ENCODE measurements around the gene MTMR3. TPM values are rescaled to one million over a fixed set of nuclear protein-coding genes. Genes with fewer than 3 reads are reported as not detected.
"Not testable (repeated sequence)": the region's sequence is repeated elsewhere in the genome, so short reads cannot be mapped to it uniquely, and the experiment has no call there.

Gene MTMR3
- total RNA-seq, 2 experiments from 2014 or later: 16.3 to 16.9 TPM

DNA sequence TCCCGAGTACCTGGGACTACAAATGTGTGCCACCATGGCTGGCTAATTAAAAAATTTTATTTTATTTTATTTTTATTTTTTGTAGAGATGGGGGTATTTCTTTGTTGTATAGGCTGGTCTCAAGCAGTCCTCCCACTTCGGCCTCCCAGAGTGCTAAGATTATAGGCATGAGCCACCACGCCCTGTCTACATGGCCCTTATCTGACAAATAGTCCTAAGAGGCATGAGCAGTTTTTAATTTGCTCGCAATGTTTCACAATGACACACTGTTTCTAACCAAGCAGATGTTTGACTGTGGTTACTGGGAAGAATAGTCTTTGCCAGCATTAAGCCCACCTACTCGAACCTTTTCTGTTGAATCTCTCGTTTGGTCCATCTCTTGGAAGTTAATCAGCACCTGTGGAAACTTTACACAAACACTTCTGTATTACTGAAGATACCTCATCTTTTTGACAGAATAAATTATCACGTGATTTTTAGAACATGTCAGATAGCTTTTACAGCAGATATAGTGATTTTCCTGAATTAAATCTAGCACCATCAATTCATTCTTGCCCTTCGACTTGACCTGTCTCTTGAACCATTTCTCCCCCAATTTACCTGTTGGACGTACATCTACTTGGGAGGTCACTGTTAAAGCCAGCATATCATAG, 71.4 kb downstream of the MTMR3 start:
- H3K4me1 Mint-ChIP-seq: peaks cover 25% of the 10 kb centered on the region
- H3K4me3 Mint-ChIP-seq: no peak overlapping the region
- no peak for DNase-seq
- H3K36me3 Mint-ChIP-seq: no peaks in the 10 kb centered on the region
- no peaks in the 10 kb centered on the region for H3K9me3 Mint-ChIP-seq
- H3K27ac Mint-ChIP-seq: no peak overlapping the region
- H3K27me3 Mint-ChIP-seq: no peaks in the 10 kb centered on the region

DNA sequence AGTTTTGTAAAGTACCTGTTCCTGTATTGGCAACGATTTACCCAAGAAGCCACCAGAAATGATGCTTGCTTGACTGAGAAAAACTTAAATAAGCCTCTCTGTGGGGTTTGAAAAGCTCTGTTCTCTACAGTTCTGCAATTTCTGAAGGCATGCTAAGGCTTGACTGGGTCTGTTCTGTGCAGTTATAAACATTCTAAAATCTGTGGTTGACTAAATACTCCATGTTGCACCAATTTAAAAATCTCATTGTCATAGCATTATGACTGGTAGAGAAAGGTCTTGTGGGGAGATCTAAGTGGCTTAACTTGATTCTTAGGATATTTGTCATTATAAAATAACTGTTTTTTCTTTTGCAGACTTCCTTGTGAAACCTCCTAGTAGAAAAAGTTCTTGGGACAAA, 73.7 kb downstream of the MTMR3 start:
- H3K4me1 Mint-ChIP-seq: peaks cover 16% of the 10 kb centered on the region
- H3K4me3 Mint-ChIP-seq: no peak overlapping the region
- no peaks in the 10 kb centered on the region for H3K9me3 Mint-ChIP-seq

DNA sequence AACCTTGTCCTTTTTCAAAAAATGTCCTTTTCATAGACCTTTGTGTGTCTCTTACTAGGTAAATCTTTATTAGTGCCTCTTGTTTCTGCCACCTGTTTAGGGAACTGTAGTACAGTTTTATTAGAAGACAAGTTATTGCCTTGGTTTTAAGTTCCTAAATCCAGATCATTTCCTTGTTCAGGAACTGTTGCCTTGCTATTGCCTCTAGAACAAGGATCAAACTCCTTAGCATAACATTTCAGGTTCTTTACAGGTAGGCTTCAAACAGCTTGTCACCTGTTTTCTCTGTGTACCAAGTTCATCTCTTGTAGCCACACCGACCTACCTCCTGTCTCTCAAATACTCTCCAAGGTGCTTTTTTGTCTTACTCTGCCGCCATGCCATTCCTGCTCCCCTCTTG, 75.2 kb downstream of the MTMR3 start:
- Mint-ChIP-seq H3K4me3 (no peak overlapping the region), H3K27ac (no peak overlapping the region), H3K4me1 (peaks cover 5% of the 10 kb centered on the region), H3K27me3 (no peaks in the 10 kb centered on the region), H3K9me3 (no peaks in the 10 kb centered on the region), H3K36me3 (no peaks in the 10 kb centered on the region)
- no peak for DNase-seq

More for the DNA sequence above, 73.7 kb downstream of the MTMR3 start:
- Mint-ChIP-seq H3K27me3 (no peaks in the 10 kb centered on the region), H3K27ac (no peak overlapping the region), H3K36me3 (no peaks in the 10 kb centered on the region)
- DNase-seq: no peak

DNA sequence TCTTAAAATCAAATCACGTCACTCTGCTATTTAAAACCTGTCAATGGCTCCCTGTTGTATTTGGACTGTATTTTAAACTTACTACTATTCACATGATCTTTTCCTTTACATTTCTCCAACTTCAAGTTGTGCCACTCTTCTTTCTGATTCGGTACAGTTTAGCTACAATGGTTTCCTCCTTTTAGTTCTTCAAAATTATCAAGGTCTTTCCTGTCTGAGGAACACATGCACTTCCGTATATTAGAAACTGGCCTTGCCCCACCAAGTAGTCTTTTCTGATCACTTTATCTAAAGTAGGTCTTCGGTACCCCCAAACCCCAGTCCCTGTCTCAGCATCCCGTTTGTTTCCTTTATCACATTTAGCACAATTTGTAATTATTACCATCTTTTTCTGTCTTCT, 81.8 kb downstream of the MTMR3 start:
- H3K4me3 Mint-ChIP-seq: no peak overlapping the region
- H3K36me3 Mint-ChIP-seq: peaks cover 3% of the 10 kb centered on the region
- H3K27ac Mint-ChIP-seq: no peak overlapping the region
- H3K4me1 Mint-ChIP-seq: peaks cover 8% of the 10 kb centered on the region
- no peaks in the 10 kb centered on the region for H3K9me3 Mint-ChIP-seq
- no peaks in the 10 kb centered on the region for H3K27me3 Mint-ChIP-seq
- no peak for DNase-seq

DNA sequence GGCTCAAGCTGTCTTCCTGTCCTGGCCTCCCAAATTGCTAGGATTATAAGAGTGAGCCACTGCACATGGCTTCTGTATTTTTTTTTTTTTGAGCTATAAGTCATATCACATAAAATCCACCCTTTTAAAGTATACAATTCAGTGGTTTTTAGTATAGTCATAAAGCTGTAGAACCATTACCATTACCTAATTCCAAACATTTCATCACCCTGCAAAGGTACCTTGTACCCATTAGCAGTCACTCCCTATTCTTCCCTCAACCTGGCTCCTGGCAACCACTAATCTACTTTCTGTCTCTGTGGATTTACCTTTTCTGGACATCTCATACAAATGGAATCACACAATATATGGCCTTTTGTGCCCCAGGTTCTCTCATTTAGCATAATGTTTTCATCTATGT, 84.5 kb downstream of the MTMR3 start:
- Mint-ChIP-seq H3K36me3 (peaks cover 3% of the 10 kb centered on the region), H3K9me3 (no peaks in the 10 kb centered on the region), H3K4me3 (no peak overlapping the region), H3K4me1 (peaks cover 4% of the 10 kb centered on the region), H3K27me3 (no peaks in the 10 kb centered on the region), H3K27ac (no peak overlapping the region)
- no peak for DNase-seq

DNA sequence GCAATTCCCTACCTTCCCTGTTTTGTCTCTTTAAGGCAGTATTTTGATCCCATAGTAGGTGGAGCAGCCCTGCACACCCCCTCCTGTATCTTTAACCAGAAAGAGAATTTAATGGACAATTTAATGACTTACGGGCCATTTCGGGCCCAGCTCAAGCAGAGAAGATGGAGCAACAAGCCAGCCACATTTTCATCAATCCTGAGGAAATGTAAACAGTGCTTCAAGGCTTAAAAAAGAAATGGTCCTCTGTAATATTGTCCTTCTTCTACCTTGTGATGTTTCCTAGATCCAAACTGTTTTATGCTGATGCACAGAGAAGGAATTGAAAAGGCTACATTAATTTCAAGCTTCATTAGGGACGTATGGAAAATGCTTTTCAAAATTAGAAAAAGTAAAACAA, 88.6 kb downstream of the MTMR3 start:
- H3K9me3 Mint-ChIP-seq: no peaks in the 10 kb centered on the region
- H3K27ac Mint-ChIP-seq: no peak overlapping the region
- no peaks in the 10 kb centered on the region for H3K27me3 Mint-ChIP-seq
- H3K4me3 Mint-ChIP-seq: no peak overlapping the region
- no peaks in the 10 kb centered on the region for H3K4me1 Mint-ChIP-seq
- DNase-seq: no peak
- H3K36me3 Mint-ChIP-seq: no peaks in the 10 kb centered on the region

DNA sequence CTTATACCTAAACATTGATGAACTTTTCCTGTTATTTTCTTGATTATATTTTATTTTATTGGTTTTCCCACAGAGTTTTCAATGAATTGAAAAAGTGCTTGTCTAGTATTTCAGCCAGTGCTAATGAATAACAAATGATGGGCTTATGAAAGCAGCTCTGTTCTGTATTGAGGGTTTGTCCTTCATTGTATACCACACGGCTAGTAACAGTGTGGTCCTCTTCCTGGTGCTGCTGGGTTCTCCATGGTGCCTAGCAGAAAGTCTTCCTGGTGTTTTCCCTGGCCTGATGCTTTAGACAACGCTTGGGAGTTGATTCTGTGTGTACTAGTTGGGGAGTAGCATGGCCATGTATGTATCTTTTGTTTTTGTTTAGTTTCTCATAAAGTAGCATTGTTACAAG, 89.1 kb downstream of the MTMR3 start:
- Mint-ChIP-seq H3K27ac (no peak overlapping the region), H3K36me3 (no peaks in the 10 kb centered on the region), H3K4me3 (no peak overlapping the region), H3K4me1 (no peaks in the 10 kb centered on the region), H3K9me3 (no peaks in the 10 kb centered on the region), H3K27me3 (no peaks in the 10 kb centered on the region)
- no peak for DNase-seq

DNA sequence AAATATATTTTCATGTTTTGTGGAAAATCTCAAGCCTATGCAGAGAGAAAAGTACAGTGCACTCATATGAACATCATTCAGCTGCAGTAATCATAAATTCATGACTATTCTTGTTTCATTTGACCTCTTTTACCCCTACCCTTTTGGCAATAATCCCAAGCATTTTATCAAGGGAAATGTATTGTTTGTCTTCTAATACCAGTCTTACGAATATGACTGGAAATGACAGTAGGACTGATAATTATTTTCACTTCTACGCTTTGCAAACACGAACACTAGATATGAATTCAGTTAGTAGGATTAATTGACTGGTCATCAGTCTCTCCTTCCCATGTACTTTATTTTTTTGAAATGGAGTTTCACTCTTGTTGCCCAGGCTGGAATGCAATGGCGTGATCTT, 90.3 kb downstream of the MTMR3 start:
- no peak for DNase-seq
- Mint-ChIP-seq H3K27ac (no peak overlapping the region), H3K9me3 (no peaks in the 10 kb centered on the region), H3K36me3 (no peaks in the 10 kb centered on the region), H3K27me3 (no peaks in the 10 kb centered on the region), H3K4me3 (no peak overlapping the region), H3K4me1 (no peaks in the 10 kb centered on the region)

DNA sequence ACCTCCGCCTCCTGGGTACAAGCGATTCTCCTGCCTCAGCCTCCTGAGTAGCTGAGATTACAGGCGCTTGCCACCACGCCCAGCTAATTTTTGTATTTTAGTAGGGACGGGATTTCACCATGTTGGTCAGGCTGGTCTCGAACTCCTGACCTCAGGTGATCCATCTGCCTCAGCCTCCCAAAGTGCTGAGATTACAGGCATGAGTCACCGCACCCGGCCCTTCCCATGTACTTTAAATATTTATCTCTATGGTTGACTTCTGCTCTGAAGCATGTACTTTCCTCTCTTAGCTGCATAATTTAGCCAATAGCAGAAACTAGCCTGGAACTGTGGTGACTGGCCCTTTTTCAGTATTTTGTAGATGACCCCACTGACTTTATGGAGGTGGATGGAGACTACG, 90.7 kb downstream of the MTMR3 start:
- H3K27me3 Mint-ChIP-seq, H3K36me3 Mint-ChIP-seq, H3K27ac Mint-ChIP-seq, DNase-seq, H3K9me3 Mint-ChIP-seq, H3K4me1 Mint-ChIP-seq, H3K4me3 Mint-ChIP-seq: not testable (repeated sequence)

DNA sequence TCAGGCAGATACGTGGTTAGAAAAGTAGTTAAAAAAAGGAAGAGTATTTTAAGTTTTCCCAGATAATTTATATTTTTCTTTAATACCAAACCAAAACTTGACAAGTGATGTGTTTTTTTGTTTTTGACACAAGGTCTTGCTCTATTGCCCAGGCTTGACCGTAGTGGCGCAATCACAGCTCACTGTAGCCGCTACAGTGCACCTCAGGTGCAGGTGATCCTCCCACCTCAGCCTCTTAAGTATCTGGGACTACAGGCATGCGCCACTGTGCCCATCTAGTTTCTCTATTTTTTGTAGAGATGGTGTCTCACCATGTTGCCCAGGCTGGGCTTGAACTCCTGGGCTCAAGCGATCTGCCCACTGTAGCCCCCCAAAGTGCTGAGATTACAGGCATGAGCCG, 92.5 kb downstream of the MTMR3 start:
- peaks cover 5% of the 10 kb centered on the region for H3K36me3 Mint-ChIP-seq

DNA sequence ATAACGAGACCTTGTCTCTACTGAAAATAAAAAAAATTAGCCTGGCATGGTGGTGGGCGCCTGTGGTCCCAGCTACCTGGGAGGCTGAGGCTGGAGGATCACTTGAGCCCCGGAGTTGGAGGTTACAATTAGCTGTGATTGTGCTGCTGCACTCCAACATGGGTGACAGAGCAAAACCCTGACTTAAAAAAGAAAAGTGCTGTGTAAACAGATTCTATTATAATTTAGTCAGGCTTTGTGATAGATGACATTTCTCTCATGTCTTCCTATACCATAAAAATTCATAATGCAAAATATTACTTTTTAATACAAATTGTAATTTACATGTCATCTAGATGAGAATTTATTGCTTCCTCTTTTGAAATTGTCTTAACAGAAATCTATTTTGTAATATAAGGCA, 94.1 kb downstream of the MTMR3 start:
- Mint-ChIP-seq H3K4me3 (no peak overlapping the region), H3K27me3 (no peaks in the 10 kb centered on the region), H3K9me3 (no peaks in the 10 kb centered on the region), H3K27ac (no peak overlapping the region), H3K4me1 (no peaks in the 10 kb centered on the region), H3K36me3 (peaks cover 5% of the 10 kb centered on the region)
- DNase-seq: no peak

More for the DNA sequence above, 92.5 kb downstream of the MTMR3 start:
- Mint-ChIP-seq H3K27me3 (no peaks in the 10 kb centered on the region), H3K4me1 (no peaks in the 10 kb centered on the region), H3K4me3 (no peak overlapping the region), H3K27ac (no peak overlapping the region), H3K9me3 (no peaks in the 10 kb centered on the region)
- no peak for DNase-seq

DNA sequence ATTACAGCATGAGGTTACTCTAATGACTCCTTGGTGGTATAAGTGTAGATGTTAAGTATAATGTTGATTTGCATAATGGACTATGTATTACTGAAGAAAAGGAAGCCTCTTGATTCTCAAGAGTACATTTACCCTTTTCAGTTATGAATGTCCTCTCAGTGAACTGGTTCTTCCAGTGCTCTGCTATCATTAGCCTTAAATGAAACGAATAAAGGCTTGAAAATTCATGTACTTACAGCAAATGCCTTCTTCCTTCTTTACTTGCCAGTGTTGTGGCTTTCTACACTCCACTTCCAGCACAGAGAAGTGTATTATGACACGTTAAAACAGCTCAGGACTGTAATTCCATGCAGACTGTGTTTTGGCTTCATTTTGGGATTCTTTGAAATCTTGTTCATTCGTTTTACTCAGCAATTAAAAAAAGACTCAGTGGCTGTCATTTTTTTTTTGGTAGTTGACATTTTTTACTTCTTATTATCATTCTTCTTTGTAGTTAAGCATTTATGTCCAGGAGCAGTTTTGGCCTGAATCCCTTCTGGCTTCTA, 96.9 kb downstream of the MTMR3 start:
- H3K4me3 Mint-ChIP-seq: no peak overlapping the region
- no peaks in the 10 kb centered on the region for H3K4me1 Mint-ChIP-seq
- peaks cover 7% of the 10 kb centered on the region for H3K36me3 Mint-ChIP-seq
- H3K27ac Mint-ChIP-seq: no peak overlapping the region
- no peaks in the 10 kb centered on the region for H3K9me3 Mint-ChIP-seq
- no peak for DNase-seq
- no peaks in the 10 kb centered on the region for H3K27me3 Mint-ChIP-seq

DNA sequence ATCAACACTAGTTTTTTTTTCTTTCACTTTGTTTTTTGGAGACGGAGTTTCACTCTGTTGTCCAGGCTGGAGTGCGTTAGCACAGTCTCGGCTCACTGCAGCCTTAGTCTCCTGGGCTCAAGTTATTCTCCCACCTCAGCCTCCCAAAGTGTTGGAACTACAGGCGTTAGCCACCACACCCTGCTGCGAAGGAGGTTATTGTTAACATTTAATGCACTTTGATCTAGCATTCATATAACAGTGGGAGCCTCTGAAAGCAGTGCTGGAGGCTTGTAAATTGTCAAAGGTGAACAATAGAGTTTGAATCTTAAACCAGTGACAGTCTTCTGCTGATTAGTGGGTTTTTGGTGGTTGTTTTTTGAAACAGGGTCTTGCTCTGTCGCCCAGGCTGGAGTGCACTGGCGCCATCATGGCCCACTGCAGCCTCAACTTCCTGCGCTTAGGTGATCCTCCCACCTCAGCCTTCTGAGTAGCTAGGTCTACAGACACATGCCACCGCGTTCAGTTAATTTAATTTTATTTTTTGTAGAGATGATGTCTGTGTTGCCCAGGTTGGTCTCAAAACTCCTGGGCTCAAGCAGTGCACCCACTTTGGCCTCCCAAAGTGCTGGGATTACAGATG, 100.4 kb downstream of the MTMR3 start:
- Mint-ChIP-seq H3K9me3 (no peaks in the 10 kb centered on the region), H3K27me3 (no peaks in the 10 kb centered on the region), H3K27ac (no peak overlapping the region), H3K4me1 (no peaks in the 10 kb centered on the region), H3K4me3 (no peak overlapping the region), H3K36me3 (peaks cover 7% of the 10 kb centered on the region)
- no peak for DNase-seq

DNA sequence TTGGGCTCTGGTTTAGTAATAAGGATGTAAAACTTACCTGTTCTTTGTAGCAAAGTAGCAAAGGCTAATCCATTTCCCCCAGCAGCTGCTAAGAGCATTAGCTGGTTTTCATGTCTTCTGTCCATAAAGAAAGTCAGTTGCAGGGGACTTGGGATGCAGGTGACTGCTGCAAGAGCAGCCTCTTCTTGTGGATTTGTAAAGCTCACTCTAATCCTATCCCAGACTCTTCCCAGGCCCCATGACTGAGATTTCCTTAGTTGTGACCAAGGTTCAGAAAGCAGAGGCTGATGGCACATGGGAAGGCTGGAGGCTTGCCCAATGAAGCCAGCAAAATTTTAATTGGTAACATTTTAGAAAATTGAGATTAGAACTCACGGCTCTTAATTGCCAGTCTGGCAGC, 102.9 kb downstream of the MTMR3 start:
- no peak for DNase-seq
- Mint-ChIP-seq H3K4me1 (no peaks in the 10 kb centered on the region), H3K36me3 (peaks cover 3% of the 10 kb centered on the region), H3K27ac (no peak overlapping the region), H3K4me3 (no peak overlapping the region), H3K9me3 (no peaks in the 10 kb centered on the region), H3K27me3 (no peaks in the 10 kb centered on the region)

DNA sequence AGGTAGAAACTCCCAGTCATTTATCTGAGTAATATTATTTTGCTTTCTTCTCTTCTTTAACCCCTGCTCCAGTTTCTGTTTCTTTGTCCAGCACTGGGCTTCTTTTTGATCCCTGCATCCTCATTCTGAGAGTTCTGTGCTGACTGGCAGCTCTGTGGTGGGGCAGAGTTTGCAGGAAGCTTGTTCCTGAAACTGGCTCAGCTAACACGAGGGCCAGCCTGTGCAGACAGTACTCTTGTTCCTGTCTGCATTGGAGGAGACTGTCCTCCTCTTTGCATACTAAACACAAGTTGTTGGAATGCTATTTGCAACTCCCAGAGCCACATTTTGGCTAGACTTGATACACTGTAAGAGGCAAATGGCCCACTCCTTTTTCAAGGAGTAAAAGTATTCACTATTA, 104.2 kb downstream of the MTMR3 start:
- Mint-ChIP-seq H3K36me3 (peaks cover 9% of the 10 kb centered on the region), H3K9me3 (no peaks in the 10 kb centered on the region), H3K4me1 (no peaks in the 10 kb centered on the region), H3K4me3 (no peak overlapping the region), H3K27ac (no peak overlapping the region), H3K27me3 (no peaks in the 10 kb centered on the region)
- DNase-seq: no peak

DNA sequence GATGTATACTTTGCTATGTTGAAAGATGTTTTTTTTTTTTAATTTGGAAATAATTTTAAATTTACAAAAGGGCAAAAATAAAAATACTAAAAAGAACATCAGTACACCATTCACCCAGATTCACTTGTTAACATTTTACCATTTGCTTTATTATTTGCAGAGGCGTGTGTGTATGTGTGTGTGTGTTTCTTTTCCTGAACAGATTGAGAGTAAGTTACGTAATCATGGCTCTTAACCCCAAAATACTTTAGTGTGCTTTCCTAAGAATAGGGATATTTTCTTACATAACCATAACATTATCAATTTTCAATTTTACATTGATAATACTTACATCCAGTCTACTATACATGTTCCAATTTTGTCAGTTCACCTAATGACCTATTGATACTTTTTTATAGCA, 105.7 kb downstream of the MTMR3 start:
- DNase-seq: no peak
- Mint-ChIP-seq H3K36me3 (peaks cover 7% of the 10 kb centered on the region), H3K9me3 (no peaks in the 10 kb centered on the region), H3K27ac (no peak overlapping the region), H3K4me1 (no peaks in the 10 kb centered on the region), H3K4me3 (no peak overlapping the region), H3K27me3 (no peaks in the 10 kb centered on the region)
